ENCODE results near the gene POU2F2. TPM values are rescaled to one million over a fixed set of nuclear protein-coding genes. Genes with fewer than 3 reads are reported as not detected.

The POU2F2 gene
- total and polyA plus RNA-seq, 10 of the 15 experiments (the other 5 are each of a cell fraction or from before 2014, with no cell fraction given) = 4.4 to 62.4 (median 37.9) TPM

DNA sequence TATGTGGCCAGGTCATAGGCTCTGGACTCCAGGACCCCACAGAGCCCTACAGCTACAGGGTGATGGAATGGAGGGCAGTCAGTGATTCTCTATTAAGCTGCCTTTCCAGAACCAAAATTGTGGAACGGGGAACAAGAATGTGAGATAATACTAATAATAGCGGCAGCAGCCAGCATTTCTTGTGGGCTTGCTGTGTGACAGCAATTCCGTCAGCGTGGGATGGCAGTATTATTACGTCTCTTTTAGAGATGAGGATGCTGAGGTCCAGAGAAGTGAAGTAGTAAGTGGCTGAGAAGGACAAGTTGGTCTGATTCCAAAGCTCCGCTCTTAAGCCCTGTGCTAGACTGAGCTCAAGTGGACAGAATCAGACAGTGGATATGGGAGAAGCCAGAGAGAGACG, 86.7 kb downstream of the POU2F2 start:
- FAIRE-seq = no peak
- no peak for DNase-seq (ENCODE audit: low read depth, low spot score)
- CTCF ChIA-PET = interaction anchor here (1.0 to 2.4 kb wide), 3 partner anchors 11 to 292 kb away, joined by 3 to 11 read pairs (median 4); no protein-coding TSS in a partner anchor
- in situ Hi-C loops (cut with MboI) (no loop called here), intact Hi-C loops (cut with micrococcal nuclease; ENCODE audit: unreplicated experiment) (no loop called here)
- Histone ChIP-seq H3K27ac (ENCODE audit: control insufficient read depth, insufficient read depth) (no peak overlapping the region), H3K27me3 (replicated peaks in 1 of 2; ENCODE audit: control insufficient read depth in 2 of 2, insufficient read depth in 2 of 2, low read length in 1 of 2) (no peaks in the 10 kb centered on the region; a peak in 1 of 4 replicates), H3K4me3 (no peak overlapping the region), H3K36me3 (ENCODE audit: control insufficient read depth in 2 of 2, insufficient read depth in 2 of 2, low read length in 1 of 2) (no peaks in the 10 kb centered on the region), H2AFZ (ENCODE audit: control insufficient read depth, low read depth, low read length) (no peak overlapping the region), H3K9ac (ENCODE audit: control insufficient read depth, insufficient read depth, low read length) (no peak overlapping the region), H3K9me3 (replicated peaks; ENCODE audit: control insufficient read depth, insufficient read depth, low read length) (no peaks in the 10 kb centered on the region), H4K20me1 (ENCODE audit: control insufficient read depth, insufficient read depth) (no peaks in the 10 kb centered on the region), H3K4me2 (ENCODE audit: control insufficient read depth, insufficient read depth) (no peak overlapping the region), H3K4me1 (ENCODE audit: control insufficient read depth, insufficient read depth, low read length) (no peaks in the 10 kb centered on the region), H3K79me2 (ENCODE audit: control insufficient read depth, insufficient read depth, low read length) (no peaks in the 10 kb centered on the region)
- no peak for TF ChIP-seq IRF4 (IDR thresholded peaks at IDR 0.05; ENCODE audit: low read depth, low read length)
- TF ChIP-seq ZNF384 (IDR thresholded peaks at IDR 0.05; ENCODE audit: borderline replicate concordance, low read depth, low read length) = no peak
- no peak for TF ChIP-seq ETV6 (conservative IDR thresholded peaks at IDR 0.05 in 1 of 2, IDR thresholded peaks at IDR 0.05 in 1 of 2; ENCODE audit: borderline replicate concordance in 1 of 2, low read depth in 1 of 2)
- no peak for TF ChIP-seq KAT2A (conservative IDR thresholded peaks at IDR 0.05; ENCODE audit: control insufficient read depth, low read depth, low read length)
- no peak for TF ChIP-seq SMAD5 (IDR thresholded peaks at IDR 0.05; ENCODE audit: low read depth)
- no peak for TF ChIP-seq ZSCAN29 (IDR thresholded peaks at IDR 0.05)
- RAD21 ChIA-PET (ENCODE audit: unreplicated experiment) = no interaction called here
- no peak for ATAC-seq
- 49% methylated on average over 7 of the region's 7 CpGs for WGBS (ENCODE audit: insufficient coverage, insufficient replicate concordance, low lambda C conversion rate, missing lambda C conversion rate)
- no TSS peak for BruUV-seq (replicated peaks)
- POLR2A ChIA-PET = interaction anchor here (0.5 kb wide), 1 partner anchor 28 kb away, joined by 4 read pairs; no protein-coding TSS in a partner anchor
- SMC1A ChIA-PET (ENCODE audit: uncharacterized antibody, unreplicated experiment) = interaction anchor here (1.4 kb wide), 1 partner anchor 11 kb away, joined by 4 read pairs; no protein-coding TSS in a partner anchor

DNA sequence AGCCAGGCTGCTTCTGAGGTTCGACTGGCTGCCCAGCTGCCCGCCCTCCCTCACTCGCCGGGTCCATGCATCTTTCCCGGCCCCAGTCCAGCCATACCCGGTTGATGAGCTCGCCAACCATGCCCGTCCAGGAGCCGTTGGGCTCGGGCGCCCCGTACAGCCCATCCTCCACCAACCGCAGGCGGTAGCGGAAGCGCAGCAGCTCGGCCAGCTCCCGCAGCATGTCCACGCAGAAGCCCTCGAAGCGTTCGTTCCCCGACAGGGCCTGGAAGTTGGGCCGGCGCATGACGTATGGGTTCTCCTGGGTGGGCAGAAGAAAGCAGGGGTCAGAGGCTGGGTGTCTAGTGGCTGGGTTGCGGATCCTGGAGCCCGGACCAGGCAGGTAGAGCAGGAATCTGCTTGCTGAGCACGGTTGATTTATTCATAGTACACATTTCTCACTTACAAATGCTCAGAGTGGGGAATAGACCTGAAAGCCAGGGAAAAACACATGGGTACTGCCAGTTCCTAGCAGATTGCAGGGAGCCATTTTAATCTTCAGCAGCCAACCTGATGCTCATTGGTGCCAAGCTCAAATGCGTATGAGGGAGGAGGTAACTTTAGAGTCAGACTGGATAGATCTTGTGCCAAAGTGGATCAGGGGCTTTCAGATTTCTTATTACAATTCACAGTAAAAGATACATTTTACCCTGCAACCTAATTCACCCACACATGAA, 89.6 kb downstream of the POU2F2 start:
- Histone ChIP-seq H3K27ac (ENCODE audit: control insufficient read depth, insufficient read depth) (no peak overlapping the region), H3K36me3 (ENCODE audit: control insufficient read depth in 2 of 2, insufficient read depth in 2 of 2, low read length in 1 of 2) (no peaks in the 10 kb centered on the region), H4K20me1 (ENCODE audit: control insufficient read depth, insufficient read depth) (no peaks in the 10 kb centered on the region), H3K79me2 (ENCODE audit: control insufficient read depth, insufficient read depth, low read length) (no peaks in the 10 kb centered on the region), H3K4me2 (ENCODE audit: control insufficient read depth, insufficient read depth) (no peak overlapping the region), H3K9ac (ENCODE audit: control insufficient read depth, insufficient read depth, low read length) (no peak overlapping the region), H2AFZ (ENCODE audit: control insufficient read depth, low read depth, low read length) (no peak overlapping the region), H3K4me1 (ENCODE audit: control insufficient read depth, insufficient read depth, low read length) (no peaks in the 10 kb centered on the region), H3K4me3 (no peak overlapping the region), H3K27me3 (replicated peaks in 1 of 2; ENCODE audit: control insufficient read depth in 2 of 2, insufficient read depth in 2 of 2, low read length in 1 of 2) (no peaks in the 10 kb centered on the region; a peak in 1 of 4 replicates), H3K9me3 (replicated peaks; ENCODE audit: control insufficient read depth, insufficient read depth, low read length) (no peaks in the 10 kb centered on the region)
- SMC1A ChIA-PET (ENCODE audit: uncharacterized antibody, unreplicated experiment) = no interaction called here
- POLR2A ChIA-PET = no interaction called here
- ATAC-seq (no peak), FAIRE-seq (no peak), DNase-seq (ENCODE audit: low read depth, low spot score) (no peak)
- in situ Hi-C loops (cut with MboI) (no loop called here), intact Hi-C loops (cut with micrococcal nuclease; ENCODE audit: unreplicated experiment) (no loop called here)
- WGBS (ENCODE audit: insufficient coverage, insufficient replicate concordance, low lambda C conversion rate, missing lambda C conversion rate) = 51% methylated on average over 30 of the region's 30 CpGs
- CTCF ChIA-PET = no interaction called here
- RAD21 ChIA-PET (ENCODE audit: unreplicated experiment) = no interaction called here
- BruUV-seq (replicated peaks) = no TSS peak
- TF ChIP-seq ZBTB40 (IDR thresholded peaks at IDR 0.05; ENCODE audit: borderline replicate concordance) = no peak
- TF ChIP-seq SKIL (IDR thresholded peaks at IDR 0.05; ENCODE audit: low read depth, poor library complexity, severe bottlenecking) = no peak

All from GM12878 (cell line).